NCI-H1694 treated with DMSO at 0.1 percent for 48 hours (cell line): Measurements from ENCODE around the gene KDM3A.

Experiments
- DNase-seq: peaks from one replicate; lab custom pipeline; 2025; lab: John Stamatoyannopoulos, UW

KDM3A gene

DNA sequence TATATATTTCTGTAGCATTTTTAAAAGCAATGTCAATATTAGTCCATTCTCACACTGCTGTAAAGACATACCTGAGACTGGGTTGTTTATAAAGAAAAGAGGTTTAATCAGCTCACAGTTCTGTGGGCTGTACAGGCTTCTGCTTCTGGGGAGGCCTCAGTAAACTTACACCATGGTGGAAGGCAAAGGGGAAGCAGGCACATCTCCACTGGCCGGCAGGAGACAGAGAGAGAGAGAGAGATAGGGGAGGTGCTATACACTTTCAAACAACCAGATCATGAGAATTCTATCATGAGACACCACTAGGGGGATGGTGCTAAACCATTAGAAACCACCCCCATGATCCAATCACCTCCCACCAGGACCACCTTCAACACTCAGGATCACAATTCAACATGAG is 79.0 kb downstream of the KDM3A start:
- no peak for DNase-seq

DNA sequence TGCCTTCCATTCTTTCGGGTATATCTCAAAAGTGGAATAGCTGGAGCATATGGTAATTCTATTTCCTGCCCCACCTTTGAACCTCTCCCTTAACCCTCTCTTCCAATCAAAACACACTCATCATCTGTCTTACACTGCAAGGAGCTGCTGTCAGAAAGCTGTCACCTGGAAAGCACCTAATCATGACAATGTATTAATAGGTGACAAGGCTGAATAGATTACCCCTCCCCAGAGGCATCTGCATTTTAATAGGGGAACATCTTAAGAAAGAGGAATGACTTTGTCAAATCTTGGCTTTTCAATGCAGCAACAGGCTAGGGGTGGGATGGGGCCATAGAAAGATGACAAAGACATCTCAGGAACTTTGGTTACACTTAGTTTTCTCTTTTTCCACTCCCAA is 80.8 kb downstream of the KDM3A start:
- no peak for DNase-seq

DNA sequence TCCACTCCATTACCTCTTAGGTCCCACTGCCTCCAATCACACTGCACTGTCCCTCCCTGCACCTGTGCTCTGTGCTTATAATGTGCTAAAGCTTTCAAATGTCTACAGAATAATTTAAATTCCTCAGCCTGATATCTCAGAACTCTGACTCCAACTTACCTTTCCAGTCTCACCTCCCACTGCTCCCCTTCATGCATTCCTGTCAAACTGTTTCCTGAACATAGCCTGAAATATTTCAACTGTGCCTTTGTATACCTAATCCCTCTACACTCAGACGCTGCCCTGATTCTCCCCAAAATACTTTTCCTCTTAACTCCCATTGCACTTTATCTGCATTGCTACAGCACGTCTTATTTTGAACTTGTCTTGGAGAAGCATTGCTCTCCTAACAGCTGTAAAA is 81.5 kb downstream of the KDM3A start:
- DNase-seq: no peak

DNA sequence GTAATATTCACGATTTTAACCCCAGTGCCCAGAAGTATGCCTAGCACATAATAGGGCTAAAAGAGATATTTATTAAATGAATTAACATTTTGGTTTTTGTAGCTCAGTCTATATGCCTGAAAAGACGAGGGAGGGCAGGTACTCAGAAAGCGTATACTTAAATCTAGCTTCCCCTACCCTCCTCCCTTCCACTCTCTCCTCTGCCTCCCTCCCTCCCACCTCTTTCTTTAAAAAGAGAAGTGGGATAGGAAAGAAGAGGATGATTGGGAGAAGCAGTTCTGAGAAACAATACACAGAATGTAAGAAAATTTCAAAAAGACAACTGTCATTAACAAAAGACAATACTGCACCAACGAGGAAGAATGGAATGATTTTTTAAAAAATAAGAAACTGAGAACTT is 82.3 kb downstream of the KDM3A start:
- no peak for DNase-seq

DNA sequence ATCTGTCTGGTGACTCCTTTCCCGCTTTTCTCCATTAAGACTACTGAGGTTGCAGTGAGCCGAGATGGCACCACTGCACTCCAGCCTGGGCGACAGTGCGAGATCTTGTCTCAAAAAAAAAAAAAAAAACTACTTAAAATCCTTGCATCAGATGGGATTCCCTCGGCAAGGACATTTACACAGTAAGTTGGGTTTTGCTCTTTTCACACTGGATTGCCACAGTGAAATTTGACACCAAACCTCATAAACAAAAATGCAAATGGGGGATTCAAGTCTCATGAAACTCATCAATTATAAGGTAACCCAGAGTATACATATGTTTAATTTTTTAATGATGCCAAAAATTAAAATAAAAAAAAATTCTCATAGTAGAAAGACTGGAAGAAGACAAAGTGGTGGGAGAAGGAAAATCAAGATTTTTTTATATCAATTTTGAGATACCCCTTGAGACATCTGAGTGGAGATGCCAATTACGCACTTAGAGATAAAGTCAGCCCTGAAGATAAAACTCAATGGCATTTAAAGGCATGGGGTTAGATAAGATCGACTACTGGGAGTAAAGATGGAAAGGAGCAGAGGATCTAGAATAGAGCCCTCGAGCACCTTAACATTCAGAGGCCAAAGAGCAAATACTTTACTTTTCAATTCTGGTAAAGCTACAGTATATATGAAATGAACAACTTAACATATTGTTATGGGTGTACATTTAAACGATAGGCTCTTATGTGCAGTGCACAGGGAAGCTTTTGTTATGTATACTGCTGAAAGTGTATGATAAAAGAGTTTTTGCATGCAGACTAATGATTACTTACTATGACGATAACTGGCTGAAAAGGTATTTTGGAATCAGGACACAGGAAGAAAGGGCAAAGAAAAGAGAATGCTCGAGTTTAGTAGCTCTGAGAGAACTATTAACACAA is 84.5 kb downstream of the KDM3A start:
- no peak for DNase-seq

DNA sequence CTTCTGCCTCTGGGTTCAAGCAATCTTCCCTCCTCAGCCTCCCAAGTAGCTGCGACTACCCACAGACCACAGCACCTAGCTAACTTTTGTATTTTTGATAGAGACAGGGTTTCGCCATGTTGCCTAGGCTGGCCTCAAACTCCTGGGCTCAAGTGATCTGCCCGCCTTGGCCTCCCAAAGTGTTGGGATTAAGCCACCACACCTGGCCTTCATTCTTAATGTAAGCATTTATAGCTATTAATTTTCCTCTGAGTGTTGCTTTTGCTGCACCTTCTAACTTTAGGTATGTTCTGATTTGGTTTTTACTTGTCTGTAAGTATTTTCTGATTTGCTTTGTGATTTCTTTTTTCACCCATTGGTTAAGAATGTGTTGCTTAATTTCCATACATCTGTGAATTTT is 92.4 kb downstream of the KDM3A start:
- no peak for DNase-seq

DNA sequence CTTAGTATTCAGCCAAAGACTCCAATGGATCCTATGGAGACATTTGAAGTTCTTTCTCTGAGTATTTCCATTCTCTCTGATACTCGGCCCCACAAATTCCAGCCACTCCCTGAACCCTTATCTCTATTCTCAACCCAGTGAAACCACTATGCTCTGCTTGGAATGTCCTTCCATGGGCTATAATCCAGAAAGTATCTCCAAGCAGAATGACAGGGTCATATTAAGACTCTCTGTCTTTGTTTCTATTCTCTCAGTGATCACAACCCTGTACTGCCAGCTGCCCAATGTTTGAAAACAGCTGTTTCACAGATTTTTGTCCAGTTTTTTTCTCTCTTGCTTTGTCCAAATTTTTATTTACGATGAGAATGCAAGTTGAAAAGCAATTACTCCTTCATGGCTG is 100.2 kb downstream of the KDM3A start:
- no peak for DNase-seq
